GM12891 (cell line): ENCODE results near the gene KLKB1.
"Not testable (repeated sequence)": the region's sequence is repeated elsewhere in the genome, so short reads cannot be mapped to it uniquely, and the experiment has no call there.

Source experiments
- PAX5 ChIP-seq: IDR thresholded peaks from 2 replicates; pipeline ENCODE4 v1.6.1; 2011; ENCODE audit warnings: low read length, moderate library complexity, mild to moderate bottlenecking; ENCODE audit not compliant: insufficient read depth, severe bottlenecking
- POLR2A ChIP-seq: IDR thresholded peaks from 2 replicates; pipeline ENCODE4 v1.6.1; 2011; ENCODE audit warnings: low read depth, low read length, control low read depth
- POLR2AphosphoS5 ChIP-seq: IDR thresholded peaks from 2 replicates; pipeline ENCODE4 v1.6.1; 2011; ENCODE audit warnings: low read depth, low read length, control low read depth
- TAF1 ChIP-seq: IDR thresholded peaks from 2 replicates; pipeline ENCODE4 v1.6.1; 2011; ENCODE audit warnings: low read depth, low read length, control low read depth

DNA sequence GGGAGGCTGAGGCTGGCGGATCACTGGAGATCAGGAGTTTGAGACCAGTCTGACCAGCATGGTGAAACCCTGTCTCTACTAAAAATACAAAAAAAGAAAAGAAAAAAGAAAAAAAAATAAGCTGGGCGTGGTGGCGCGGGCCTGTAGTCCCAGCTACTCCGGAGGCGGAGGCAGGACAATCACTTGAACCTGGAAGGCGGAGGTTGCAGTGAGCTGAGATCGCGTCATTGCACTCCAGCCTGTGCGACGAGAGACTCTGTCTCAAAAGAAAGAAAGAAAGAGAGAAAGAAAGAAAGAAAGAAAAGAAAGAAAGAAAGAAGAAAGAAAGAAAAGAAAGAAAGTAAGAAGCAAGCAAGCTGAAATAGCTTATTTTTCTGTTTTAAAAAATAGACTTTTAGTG, 37.9 kb downstream of the KLKB1 start:
- not testable (repeated sequence) for TF ChIP-seq POLR2A, POLR2AphosphoS5, TAF1, PAX5
